GM12878 (cell line): ENCODE data around the gene IPCEF1. TPM values are rescaled to one million over a fixed set of nuclear protein-coding genes. Genes with fewer than 3 reads are reported as not detected.

Experiments used
- CHD1 ChIP-seq: IDR thresholded peaks from 2 replicates; pipeline ENCODE4 v1.6.1; 2012; ENCODE audit warnings: low read depth, low read length, improper control_type of control experiment
- CTCF ChIP-seq, 3 experiments: IDR thresholded peaks in 2 of 3; conservative IDR thresholded peaks in 1 of 3; 2 replicates each; pipeline ENCODE4 v1.5.1; 2011; ENCODE audit warnings: low read depth in 3 of 3, low read length in 3 of 3, mild to moderate bottlenecking in 3 of 3, control low read depth in 2 of 3, moderate library complexity in 2 of 3, inconsistent platforms in 1 of 3, mixed read lengths in 1 of 3; ENCODE audit not compliant: control insufficient read depth in 2 of 3, insufficient read depth in 1 of 3; ENCODE audit errors: extremely low read depth in 1 of 3
- E2F4 ChIP-seq: IDR thresholded peaks from 2 replicates; pipeline ENCODE4 v1.6.1; 2012; ENCODE audit warnings: low read depth, low read length, improper control_type of control experiment
- FOXM1 ChIP-seq: IDR thresholded peaks from 2 replicates; pipeline ENCODE4 v1.6.1; 2012; ENCODE audit warnings: low read depth, mild to moderate bottlenecking, inconsistent platforms, low read length, moderate library complexity
- HCFC1 ChIP-seq: fragments of 150-350 bp; IDR thresholded peaks from 2 replicates; pipeline ENCODE4 v1.6.1; 2014; ENCODE audit warnings: low read length
- IKZF1 ChIP-seq: fragments of 450-650 bp; conservative IDR thresholded peaks from 2 replicates; pipeline ENCODE4 v1.6.1; 2017; ENCODE audit warnings: antibody characterized with exemption, mild to moderate bottlenecking
- IKZF2 ChIP-seq, 2 experiments: fragments of 450-650 bp; IDR thresholded peaks; 2 replicates each; pipeline ENCODE4 v1.6.1; 2017; ENCODE audit warnings: mild to moderate bottlenecking in 2 of 2, moderate library complexity in 2 of 2
- NBN ChIP-seq: fragments of 450-650 bp; IDR thresholded peaks from 2 replicates; pipeline ENCODE4 v1.6.1; 2016
- POLR2AphosphoS2 ChIP-seq: IDR thresholded peaks from 2 replicates; pipeline ENCODE4 v1.6.1; 2011; ENCODE audit warnings: low read depth, mild to moderate bottlenecking, low read length, improper control_type of control experiment, moderate library complexity
- POU2F2 ChIP-seq: IDR thresholded peaks from 3 replicates; pipeline ENCODE4 v1.6.1; 2011; ENCODE audit warnings: low read depth, mild to moderate bottlenecking, low read length, borderline replicate concordance
- PRDM15 ChIP-seq: fragments of 450-650 bp; formaldehyde crosslinking; IDR thresholded peaks from 2 replicates; pipeline ENCODE4 v1.4.0; 2020; ENCODE audit warnings: mild to moderate bottlenecking, moderate library complexity
- SIN3A ChIP-seq: IDR thresholded peaks from 2 replicates; pipeline ENCODE4 v1.6.1; 2012; ENCODE audit warnings: low read depth, low read length, improper control_type of control experiment
- STAT3 ChIP-seq: IDR thresholded peaks from 2 replicates; pipeline ENCODE4 v1.6.1; 2011; ENCODE audit warnings: low read depth, low read length, improper control_type of control experiment
- TARDBP ChIP-seq: IDR thresholded peaks from 2 replicates; pipeline ENCODE4 v1.6.1; 2016; ENCODE audit warnings: borderline replicate concordance
- ZBTB33 ChIP-seq: fragments of 450-650 bp; IDR thresholded peaks from 2 replicates; pipeline ENCODE4 v1.6.1; 2017; ENCODE audit warnings: mild to moderate bottlenecking
- ZNF384 ChIP-seq: IDR thresholded peaks from 2 replicates; pipeline ENCODE4 v1.6.1; 2012; ENCODE audit warnings: low read depth, mild to moderate bottlenecking, low read length, improper control_type of control experiment, borderline replicate concordance
- ZNF687 ChIP-seq: fragments of 450-650 bp; IDR thresholded peaks from 2 replicates; pipeline ENCODE4 v1.6.1; 2017; ENCODE audit warnings: mild to moderate bottlenecking, moderate library complexity
- polyA plus RNA-seq, 11 experiments: library from polyadenylated mRNA; depleted of rRNA in 4 of 11; unstranded in 6 of 11; stranded (reverse) in 5 of 11; fragments of >200 nt; fragmentation: Nextera tagmentation in 4 of 11; fragmentation: Illumina TruSeq in 1 of 11; extraction: Ambion mirVana in 4 of 11; extraction: Trizol in 1 of 11; gene quantifications; 1 replicate in 1 of 11; 2 replicates in 10 of 11; pipeline versions ENCODE4 v1.2.1 to v1.2.3, GENCODE V29; 2011 to 2016; ENCODE audit warnings: inconsistent platforms in 2 of 11, missing spikeins in 2 of 11, low read depth in 1 of 11
- total RNA-seq, 4 experiments: library from RNA; depleted of rRNA in 3 of 4; stranded (reverse); fragments of >200 nt in 3 of 4; fragmentation: Illumina TruSeq in 1 of 4; extraction: Trizol in 1 of 4; gene quantifications; 2 replicates each; pipeline versions ENCODE4 v1.2.1 to v1.2.3, GENCODE V29; 2013 to 2021

Gene IPCEF1
- total and polyA plus RNA-seq, 10 of the 15 experiments (the other 5 are each of a cell fraction or from before 2014, with no cell fraction given): 1.3 to 137 (median 4.2) TPM

GRCh38 chr6:154261688-154262397, 94.8 kb downstream of the IPCEF1 start (continued):
- TF ChIP-seq FOXM1 (no peak), PRDM15 (CRISPR knock-in tag) (no peak), NBN (peak; percentile 53; the same call in 1 of the 2 replicates), ZNF384 (no peak), IKZF1 (peak; percentile 83), POU2F2 (no peak), IKZF2 (IDR thresholded peaks at IDR 0.05) (peak; percentile 79 to 87), CTCF (IDR thresholded peaks at IDR 0.05 in 2 of 3, conservative IDR thresholded peaks at IDR 0.05 in 1 of 3; ENCODE audit: control insufficient read depth in 2 of 3, extremely low read depth in 1 of 3, insufficient read depth in 1 of 3, low read depth in 3 of 3, low read length in 3 of 3) (no peak), ZBTB33 (no peak), CHD1 (peak; percentile 92; the same call in 1 of the 2 replicates), ZNF687 (0 out of 2 replicates have a peak, but pooled peaks have one; percentile 30), TARDBP (no peak), SIN3A (no peak), HCFC1 (no peak), E2F4 (no peak), POLR2AphosphoS2 (no peak), STAT3 (no peak)
